Testis (tissue), 2 donors: Measurements from ENCODE around the gene DUSP7.

Experiments
- POLR2A ChIP-seq: fragments of 450-650 bp; IDR thresholded peaks from one replicate; pipeline ENCODE4 v1.6.1; 2017; ENCODE audit warnings: antibody characterized with exemption, mild to moderate bottlenecking, moderate library complexity
- TF ChIP-seq, protein P1 (sequence below), 3 experiments: fragments of 450-650 bp in 2 of 3; fragments of 200-600 bp in 1 of 3; sonication (generic) in 1 of 3; IDR thresholded peaks; one replicate each; pipeline ENCODE4 v1.5.1; 2016 to 2019; ENCODE audit warnings: antibody characterized with exemption in 3 of 3, mild to moderate bottlenecking in 2 of 3, moderate library complexity in 1 of 3

DNA sequence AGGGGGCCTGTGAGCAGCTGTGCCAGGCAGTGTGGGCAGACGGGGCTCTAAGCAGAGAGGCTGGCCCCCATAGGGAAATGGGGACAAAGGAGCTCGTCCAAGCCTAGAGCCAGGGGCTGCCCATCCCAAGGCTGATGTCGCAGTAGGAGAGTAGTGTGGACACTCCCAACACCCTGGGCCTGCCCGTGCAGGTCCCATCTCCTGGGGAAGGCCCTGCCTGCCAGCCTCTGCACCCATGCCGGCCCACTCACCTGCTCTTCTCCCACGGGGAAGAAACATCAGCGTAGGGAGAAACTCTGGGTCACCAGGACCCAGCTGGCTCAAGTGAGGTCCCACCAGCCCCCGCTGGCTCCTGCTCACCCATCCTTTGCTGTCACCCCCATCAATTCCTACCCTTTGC, 10.7 kb upstream of the DUSP7 start:
- TF ChIP-seq, protein P1, sequence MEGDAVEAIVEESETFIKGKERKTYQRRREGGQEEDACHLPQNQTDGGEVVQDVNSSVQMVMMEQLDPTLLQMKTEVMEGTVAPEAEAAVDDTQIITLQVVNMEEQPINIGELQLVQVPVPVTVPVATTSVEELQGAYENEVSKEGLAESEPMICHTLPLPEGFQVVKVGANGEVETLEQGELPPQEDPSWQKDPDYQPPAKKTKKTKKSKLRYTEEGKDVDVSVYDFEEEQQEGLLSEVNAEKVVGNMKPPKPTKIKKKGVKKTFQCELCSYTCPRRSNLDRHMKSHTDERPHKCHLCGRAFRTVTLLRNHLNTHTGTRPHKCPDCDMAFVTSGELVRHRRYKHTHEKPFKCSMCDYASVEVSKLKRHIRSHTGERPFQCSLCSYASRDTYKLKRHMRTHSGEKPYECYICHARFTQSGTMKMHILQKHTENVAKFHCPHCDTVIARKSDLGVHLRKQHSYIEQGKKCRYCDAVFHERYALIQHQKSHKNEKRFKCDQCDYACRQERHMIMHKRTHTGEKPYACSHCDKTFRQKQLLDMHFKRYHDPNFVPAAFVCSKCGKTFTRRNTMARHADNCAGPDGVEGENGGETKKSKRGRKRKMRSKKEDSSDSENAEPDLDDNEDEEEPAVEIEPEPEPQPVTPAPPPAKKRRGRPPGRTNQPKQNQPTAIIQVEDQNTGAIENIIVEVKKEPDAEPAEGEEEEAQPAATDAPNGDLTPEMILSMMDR (IDR thresholded peaks at IDR 0.05), result no peak
- TF ChIP-seq POLR2A, result no peak
